Stimulated activated CD4-positive, alpha-beta T cell treated with anti-CD3 and anti-CD28 coated beads, Interleukin-12 subunit alpha, Interleukin-12 subunit beta, amount 100 ng/mL, for 24 hours (primary cell): ENCODE data around the gene PLA2R1.

Experiments
- DNase-seq, 2 experiments: peaks; one replicate each; pipeline ENCODE4 v3.0.0-alpha.2; 2020; ENCODE audit warnings: low read depth in 2 of 2

The PLA2R1 gene

GRCh38 chr2:160033732-160034392 is 28.6 kb downstream of the PLA2R1 start:
- no peak for DNase-seq

DNA sequence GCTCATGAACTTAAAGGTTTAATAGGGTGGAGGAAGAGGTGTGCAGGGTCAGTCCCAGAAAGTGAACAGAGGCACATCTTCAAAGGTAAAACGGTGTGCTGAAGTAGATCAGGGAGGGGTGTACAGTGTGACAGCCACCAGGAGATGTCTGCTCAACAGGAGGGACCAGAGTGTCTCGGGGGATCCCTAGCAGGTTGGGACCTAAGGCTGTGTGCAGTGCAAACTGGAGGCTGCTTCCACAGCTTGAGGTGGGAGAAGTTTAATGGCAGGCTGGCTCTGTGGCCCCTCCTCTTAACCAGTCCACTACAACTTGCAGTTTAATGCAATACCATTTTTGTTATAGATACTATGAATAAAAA is 33.2 kb downstream of the PLA2R1 start:
- no peak for DNase-seq

GRCh38 chr2:160028431-160029269 is 33.8 kb downstream of the PLA2R1 start:
- DNase-seq, result no peak

GRCh38 chr2:160022162-160022561 is 40.3 kb downstream of the PLA2R1 start:
- no peak for DNase-seq

- no peak for DNase-seq
Measured at GRCh38 chr2:160019374-160020090, 42.9 kb downstream of the PLA2R1 start.

DNA sequence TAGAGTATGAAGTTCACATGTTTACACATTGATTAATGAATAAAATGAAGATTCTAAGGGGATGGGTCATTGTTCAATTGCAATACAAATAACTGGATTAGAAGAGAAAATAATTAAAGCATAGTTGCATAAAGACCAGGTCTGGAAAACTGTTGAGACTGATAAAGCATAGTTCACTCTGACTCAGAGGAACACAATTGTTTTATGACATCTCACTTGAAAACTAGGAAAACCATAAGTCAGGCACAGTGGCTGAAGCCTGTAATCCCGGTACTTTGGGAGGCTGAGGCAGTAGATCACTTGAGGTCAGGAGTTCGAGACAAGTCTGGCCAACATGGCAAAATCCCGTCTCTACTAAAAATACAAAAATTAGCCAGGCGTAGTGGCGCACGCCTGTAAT is 46.7 kb downstream of the PLA2R1 start:
- DNase-seq, result no peak

DNA sequence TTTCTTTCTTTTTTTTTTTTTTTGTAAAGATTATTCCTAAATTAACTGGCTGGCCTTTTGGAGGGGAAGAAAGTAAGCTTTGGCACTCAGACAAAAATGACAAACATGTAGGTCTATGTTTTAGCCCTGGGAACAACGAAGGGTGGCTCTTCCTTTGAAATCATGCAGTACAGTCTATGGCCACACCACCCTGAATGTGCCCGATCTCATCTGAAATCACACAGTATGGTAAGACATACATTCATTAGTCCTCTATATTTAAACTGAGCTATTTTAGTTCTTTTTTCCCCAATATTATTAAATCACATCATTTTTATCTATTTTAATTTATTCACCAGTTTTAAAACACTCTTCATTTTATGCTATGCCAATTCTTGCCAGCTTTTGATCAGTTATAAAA is 48.2 kb downstream of the PLA2R1 start:
- no peak for DNase-seq

DNA sequence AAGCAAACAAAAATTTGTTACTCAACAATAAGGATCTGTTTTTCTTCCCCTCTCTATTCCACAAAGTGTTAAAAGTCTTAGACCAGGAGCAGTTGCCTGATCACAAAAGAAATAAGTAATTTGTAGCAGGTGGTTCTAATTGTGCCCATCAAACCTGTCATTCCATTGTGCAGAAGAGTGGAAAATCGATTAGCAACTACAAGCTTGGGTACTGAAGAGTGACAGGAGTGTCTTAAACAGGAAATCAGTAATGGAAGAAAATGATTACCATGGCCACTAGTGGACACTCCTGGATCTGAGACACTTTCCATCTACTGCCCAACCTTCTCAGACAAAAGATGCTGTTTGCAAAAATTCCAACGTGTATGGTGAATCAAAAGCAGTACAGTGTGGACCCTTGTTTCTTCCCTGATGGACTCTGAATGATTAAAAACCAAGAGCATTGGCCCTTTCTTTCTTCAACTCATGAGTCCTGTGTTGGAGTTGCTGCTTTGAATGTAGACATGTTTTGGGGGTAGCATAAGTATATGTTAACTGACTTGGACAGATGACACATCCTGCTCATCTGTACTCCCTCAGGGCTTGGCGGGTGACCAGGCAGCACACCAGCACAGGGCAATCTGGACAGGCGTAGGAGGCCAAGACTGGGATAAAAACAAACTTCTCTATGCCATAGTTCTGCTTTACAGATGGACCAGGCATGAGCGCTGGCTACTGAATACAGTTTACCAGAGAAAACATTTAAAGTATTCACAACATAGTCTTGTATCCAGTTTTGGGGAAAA is 51.9 kb downstream of the PLA2R1 start:
- DNase-seq, result no peak

GRCh38 chr2:160007111-160007510 is 55.3 kb downstream of the PLA2R1 start:
- DNase-seq, result no peak

DNA sequence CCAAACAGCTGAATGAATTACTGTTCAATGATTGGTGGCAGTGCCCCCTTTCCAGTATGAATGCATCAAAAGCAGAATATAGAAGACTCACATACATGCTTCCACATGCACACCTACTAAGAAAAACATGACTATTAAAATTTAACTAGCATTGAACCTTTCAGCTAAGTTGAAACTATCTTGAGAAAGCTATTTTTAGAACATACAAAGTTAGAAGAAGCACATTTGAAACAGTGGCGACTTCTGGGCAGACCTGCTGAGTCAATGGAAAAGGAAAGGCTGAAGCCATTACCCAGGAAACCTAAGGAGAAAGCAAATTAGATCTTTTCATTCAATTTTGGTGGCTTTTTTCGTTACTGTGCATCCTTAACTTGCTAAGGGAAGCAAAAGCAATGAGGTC is 55.9 kb downstream of the PLA2R1 start:
- no peak for DNase-seq

DNA sequence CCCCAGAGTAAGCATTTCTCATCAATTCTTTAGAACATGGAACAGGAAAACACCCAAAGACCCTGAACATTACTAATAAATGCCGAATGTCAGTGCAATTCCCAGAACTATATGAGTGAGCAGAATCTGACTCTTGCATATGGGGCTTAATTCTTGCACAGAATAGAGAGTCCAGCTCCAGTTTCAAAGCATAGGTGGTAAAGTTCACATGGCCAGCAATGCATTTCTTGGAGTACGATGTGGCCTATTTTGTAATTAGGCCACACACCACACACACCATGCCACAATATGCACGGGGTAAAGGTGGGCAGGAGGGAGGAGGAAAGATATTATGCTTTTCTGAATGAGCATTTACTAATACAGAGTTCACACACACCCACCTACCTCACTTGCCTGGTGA is 56.5 kb downstream of the PLA2R1 start:
- DNase-seq, result no peak

DNA sequence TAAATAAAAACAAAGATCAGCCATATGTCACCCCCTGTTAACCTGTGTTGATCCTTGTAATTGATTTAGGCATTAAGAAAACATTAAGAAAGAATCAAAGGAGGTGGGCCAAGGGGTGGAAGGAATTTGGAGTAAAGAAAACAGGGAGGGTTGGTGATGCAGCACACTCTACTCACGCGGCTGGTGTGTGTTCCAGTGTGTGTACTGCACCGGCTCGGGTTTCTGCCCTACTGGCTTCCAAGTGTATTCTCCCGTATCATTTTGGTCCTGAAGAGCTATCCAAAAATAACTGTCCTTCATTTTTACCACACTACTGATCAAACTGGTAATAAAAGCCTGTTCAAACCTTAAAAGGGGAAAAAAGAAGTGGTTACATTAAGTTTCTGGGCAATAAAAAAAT is 56.9 kb downstream of the PLA2R1 start:
- DNase-seq, result no peak

DNA sequence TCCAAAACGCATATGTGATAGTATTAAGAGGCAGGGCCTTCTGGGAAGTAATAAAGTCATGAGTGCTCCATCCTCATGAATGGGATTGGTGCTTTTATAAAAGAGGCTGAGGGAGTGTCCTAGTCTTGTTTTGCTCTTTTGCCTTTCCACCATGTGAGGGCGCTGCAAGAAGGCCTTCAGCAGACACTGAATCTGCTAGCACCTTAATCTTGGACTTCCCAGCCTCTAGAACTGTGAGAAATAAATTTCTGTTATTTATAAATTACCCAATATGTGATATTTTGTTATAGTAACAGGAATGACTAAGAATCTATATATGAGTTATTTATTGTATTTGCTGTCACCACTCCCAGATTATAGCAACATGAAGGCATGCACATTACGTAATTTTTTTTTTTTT is 63.5 kb downstream of the PLA2R1 start:
- no peak for DNase-seq

- no peak for DNase-seq
Measured at GRCh38 chr2:159998243-159998642, 64.2 kb downstream of the PLA2R1 start.

- DNase-seq, result no peak
Measured at GRCh38 chr2:159996792-159997546, 65.4 kb downstream of the PLA2R1 start.

- DNase-seq, result no peak
Measured at GRCh38 chr2:159995038-159995437, 67.4 kb downstream of the PLA2R1 start.

DNA sequence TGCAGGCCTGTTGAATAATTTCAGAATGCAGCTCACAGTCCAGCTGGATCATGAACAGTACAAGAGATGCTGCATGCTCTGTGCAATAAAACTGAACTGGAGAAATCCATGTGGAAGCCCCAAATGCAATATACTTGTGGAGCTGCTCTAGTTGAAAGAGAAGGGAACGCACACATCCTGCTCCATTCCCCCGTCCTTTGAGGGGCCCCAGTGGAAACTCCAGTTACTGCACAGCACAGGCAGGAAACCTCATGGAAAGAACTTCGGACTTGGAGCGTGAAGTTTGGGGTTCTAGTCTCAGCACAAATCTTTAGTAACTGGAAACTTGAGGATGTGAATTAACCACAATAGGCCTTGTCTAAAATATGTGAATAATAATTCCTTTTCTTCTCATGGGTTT is 73.2 kb downstream of the PLA2R1 start:
- DNase-seq, result no peak

GRCh38 chr2:159988412-159988970 is 73.9 kb downstream of the PLA2R1 start:
- no peak for DNase-seq

- no peak for DNase-seq
Measured at GRCh38 chr2:159987181-159987580, 75.2 kb downstream of the PLA2R1 start.

DNA sequence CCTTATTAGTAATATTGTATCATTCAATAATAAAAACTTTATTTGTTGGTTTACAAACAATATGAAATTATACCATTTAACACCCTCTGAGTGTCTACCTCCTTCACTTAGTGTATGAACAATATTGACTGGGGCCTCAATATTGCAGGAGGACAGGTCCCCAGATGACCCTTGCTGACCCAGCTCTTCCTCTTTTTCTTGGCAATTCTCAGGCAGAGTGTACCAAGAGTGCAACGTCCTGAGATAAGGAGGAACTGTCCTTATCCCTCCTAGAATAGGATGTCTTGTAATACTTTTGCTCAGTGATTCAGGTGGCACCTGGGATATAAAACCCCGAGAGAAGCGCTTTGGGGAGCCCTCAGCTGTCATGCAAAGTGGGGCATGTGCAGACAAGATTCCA is 76.8 kb downstream of the PLA2R1 start:
- no peak for DNase-seq

DNA sequence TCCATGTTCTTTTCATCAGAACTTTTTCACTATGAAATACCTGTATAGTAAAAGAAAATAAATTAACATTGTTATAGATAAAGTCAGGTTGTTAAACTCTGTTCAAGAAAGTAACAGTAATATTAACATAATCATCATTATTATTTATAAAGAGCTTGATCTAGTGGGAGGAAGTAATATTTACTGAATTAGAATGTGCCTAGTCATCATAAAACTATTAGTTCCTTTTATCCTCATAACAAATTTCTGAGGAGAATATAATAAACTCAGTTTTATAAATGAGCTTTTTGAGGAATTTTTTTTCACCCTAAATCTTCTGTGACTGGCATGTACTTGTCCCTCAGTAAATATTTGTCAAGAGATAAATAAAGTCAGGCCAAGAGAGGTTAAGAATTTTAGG is 78.4 kb downstream of the PLA2R1 start:
- DNase-seq, result no peak
